SIG-M5 (cell line): Measurements from ENCODE around the gene GIGYF2.
"Not testable (repeated sequence)": the region's sequence is repeated elsewhere in the genome, so short reads cannot be mapped to it uniquely, and the experiment has no call there.

ENCODE experiments used
- DNase-seq: peaks from one replicate; lab custom pipeline; 2025; lab: John Stamatoyannopoulos, UW

The GIGYF2 gene

GRCh38 chr2:232894746-232895145, 197.6 kb downstream of the GIGYF2 start:
- DNase-seq: no peak

GRCh38 chr2:232896111-232896510, 199.0 kb downstream of the GIGYF2 start:
- DNase-seq: no peak

- no peak for DNase-seq
These were observed 199.8 kb downstream of the GIGYF2 start for GRCh38 chr2:232896720-232897597.

- DNase-seq: no peak
These were observed 200.7 kb downstream of the GIGYF2 start for GRCh38 chr2:232897598-232898408.

GRCh38 chr2:232898592-232899543, 201.7 kb downstream of the GIGYF2 start:
- no peak for DNase-seq

- DNase-seq: no peak
These were observed 203.9 kb downstream of the GIGYF2 start for GRCh38 chr2:232900811-232901735.

- peak; percentile 26 for DNase-seq
These were observed 204.8 kb downstream of the GIGYF2 start for GRCh38 chr2:232901736-232902578.

GRCh38 chr2:232903989-232904388, 206.9 kb downstream of the GIGYF2 start:
- no peak for DNase-seq

- not testable (repeated sequence) for DNase-seq
These were observed 210.0 kb downstream of the GIGYF2 start for GRCh38 chr2:232906867-232907717.

- not testable (repeated sequence) for DNase-seq
These were observed 210.6 kb downstream of the GIGYF2 start for GRCh38 chr2:232907718-232908085.

- DNase-seq: no peak
These were observed 211.6 kb downstream of the GIGYF2 start for GRCh38 chr2:232908695-232909094.
